Activated CD8-positive, alpha-beta memory T cell treated with anti-CD3 and anti-CD28 coated beads, Interleukin-2, amount 50 U/mL, for 24 hours (primary cell): ENCODE results near the gene MAN2B1.
"Not testable (repeated sequence)": the region's sequence is repeated elsewhere in the genome, so short reads cannot be mapped to it uniquely, and the experiment has no call there.

Experiments used
- DNase-seq: peaks from one replicate; pipeline ENCODE4 v3.0.0-alpha.2; 2020; ENCODE audit errors: extremely low read depth

MAN2B1 gene

GRCh38 chr19:12689012-12689411 lies 22.5 kb upstream of the MAN2B1 start:
- no peak for DNase-seq

- DNase-seq, result no peak
Measured at GRCh38 chr19:12687496-12688196, 21.1 kb upstream of the MAN2B1 start, which contains the start of gene GNG14. Gene GNG14 (plus strand): TSS chr19:12687998. CDS start chr19:12688049, 51 bp downstream.

- DNase-seq, result no peak
Measured at GRCh38 chr19:12685831-12686230, 19.3 kb upstream of the MAN2B1 start.

- DNase-seq, result peak; percentile 78
Measured at GRCh38 chr19:12681074-12681987, 14.8 kb upstream of the MAN2B1 start, which contains the start of gene DHPS. Gene DHPS (minus strand): TSS chr19:12681880. CDS start chr19:12681766, 114 bp downstream.

- DNase-seq, result no peak
Measured at GRCh38 chr19:12680034-12680433, 13.5 kb upstream of the MAN2B1 start.

- not testable (repeated sequence) for DNase-seq
Measured at GRCh38 chr19:12678039-12678438, 11.5 kb upstream of the MAN2B1 start.

- no peak for DNase-seq
Measured at GRCh38 chr19:12676928-12677327, 10.4 kb upstream of the MAN2B1 start.

- peak; percentile 81 for DNase-seq
Measured at GRCh38 chr19:12676384-12676792, 9.8 kb upstream of the MAN2B1 start.

- DNase-seq, result no peak
Measured at GRCh38 chr19:12675940-12676339, 9.4 kb upstream of the MAN2B1 start.

- DNase-seq, result no peak
Measured at GRCh38 chr19:12675399-12675798, 8.9 kb upstream of the MAN2B1 start.

GRCh38 chr19:12672744-12673143 lies 6.2 kb upstream of the MAN2B1 start:
- DNase-seq, result no peak

GRCh38 chr19:12670159-12670928 lies 3.8 kb upstream of the MAN2B1 start:
- DNase-seq, result no peak

- peak; percentile 63 for DNase-seq
Measured at GRCh38 chr19:12669270-12670158, 3.0 kb upstream of the MAN2B1 start.

- DNase-seq, result peak; percentile 39
Measured at GRCh38 chr19:12668932-12669269, 2.4 kb upstream of the MAN2B1 start.

- DNase-seq, result no peak
Measured at GRCh38 chr19:12668346-12668745, 1.8 kb upstream of the MAN2B1 start.

GRCh38 chr19:12667731-12668302 lies 1.3 kb upstream of the MAN2B1 start:
- DNase-seq, result no peak

GRCh38 chr19:12665671-12666264 lies 774 bp downstream of the MAN2B1 start:
- no peak for DNase-seq

- DNase-seq, result no peak
Measured at GRCh38 chr19:12665281-12665573, 1.3 kb downstream of the MAN2B1 start.

GRCh38 chr19:12664406-12665280 lies 1.9 kb downstream of the MAN2B1 start:
- no peak for DNase-seq
